Heart left ventricle (tissue), 16 donors: ENCODE results near the gene CFAP54. TPM values are rescaled to one million over a fixed set of nuclear protein-coding genes. Genes with fewer than 3 reads are reported as not detected.

Experiments used
- ATAC-seq, 4 donors: fragments of 200-7000 bp; cut with Tn5 transposase; one replicate each; pipeline ENCODE4 v1.9.1; 2020 to 2022; ENCODE audit warnings: moderate library complexity in 4 of 4, mild to moderate bottlenecking in 3 of 4, moderate number of reproducible peaks in 1 of 4
- DNase-seq, 5 donors: peaks; one replicate each; pipeline ENCODE4 v3.0.0-alpha.2; 2020
- H3K27ac ChIP-seq, 12 donors: fragments of 200-600 bp; sonication (generic) in 4 of 12; one replicate each; pipeline versions ENCODE4 v1.5.0 to v1.8.0; 2016 to 2022; ENCODE audit warnings: mild to moderate bottlenecking in 2 of 12
- H3K27me3 ChIP-seq, 9 donors: fragments of 200-600 bp; sonication (generic) in 2 of 9; one replicate each; pipeline versions ENCODE4 v1.5.1 to v1.8.0; 2016 to 2022; ENCODE audit warnings: mild to moderate bottlenecking in 3 of 9
- H3K36me3 ChIP-seq, 9 donors: fragments of 200-600 bp; sonication (generic) in 2 of 9; one replicate each; pipeline versions ENCODE4 v1.5.0 to v1.8.0; 2018 to 2022; ENCODE audit warnings: mild to moderate bottlenecking in 2 of 9
- H3K4me1 ChIP-seq, 12 donors: fragments of 200-600 bp; sonication (generic) in 4 of 12; one replicate each; pipeline versions ENCODE4 v1.5.0 to v1.8.0; 2016 to 2022; ENCODE audit warnings: mild to moderate bottlenecking in 3 of 12
- H3K4me3 ChIP-seq, 12 donors: fragments of 200-600 bp; sonication (generic) in 4 of 12; one replicate each; pipeline versions ENCODE4 v1.5.0 to v1.8.0; 2017 to 2022; ENCODE audit warnings: mild to moderate bottlenecking in 9 of 12, moderate library complexity in 4 of 12
- H3K9me3 ChIP-seq, 12 donors: fragments of 200-600 bp; sonication (generic) in 4 of 12; one replicate each; pipeline versions ENCODE4 v1.5.0 to v1.8.0; 2016 to 2022; ENCODE audit warnings: mild to moderate bottlenecking in 1 of 12
- CTCF ChIP-seq, 12 donors: fragments of 200-600 bp; sonication (generic) in 4 of 12; IDR thresholded peaks; one replicate each; pipeline versions ENCODE4 v1.5.0 to v1.8.0; 2018 to 2022; ENCODE audit warnings: antibody characterized with exemption in 12 of 12, mild to moderate bottlenecking in 5 of 12
- POLR2A ChIP-seq, 2 donors: fragments of 450-650 bp; IDR thresholded peaks; one replicate each; pipeline ENCODE4 v1.6.1; 2017; ENCODE audit warnings: antibody characterized with exemption in 2 of 2, mild to moderate bottlenecking in 2 of 2, moderate library complexity in 2 of 2
- WGBS, 4 donors: extraction: QIAGEN DNeasy Blood & Tissue Kit in 2 of 4; methylation state at CpG; one replicate each; pipeline versions ENCODE4 v1.1.5 to v1.1.7; 2013 to 2018; 5-methylcytosine and 5-hydroxymethylcytosine counted together
- intact Hi-C, 10 donors: fragments of 100-400 bp; cut with DNase I; formaldehyde crosslinking; loops; one replicate each; pipeline versions ENCODE4 v1.11.1 to v1.14.2; 2022
- polyA plus RNA-seq, 2 donors: library from polyadenylated mRNA; stranded (reverse); fragments of 200-250 nt; gene quantifications; one replicate each; pipeline ENCODE4 v1.2.3, GENCODE V29; 2013
- total RNA-seq, 9 donors: library from RNA; depleted of rRNA in 2 of 9; stranded (reverse); fragments of >200 nt in 2 of 9; fragmentation: NEBNext Ultra II Directional in 3 of 9; extraction: Animal tissue kit (Norgen Biotek cat#: 25700) in 3 of 9; gene quantifications; one replicate each; pipeline versions ENCODE4 v1.1.0 to v1.2.4, GENCODE V29; 2016 to 2023
- donor health status: ischemic (EF 13 %, LVEDD 7.1; RV severe dilation, severe dysfunction).
- donor health status: healthy with polysubstance abuse.
- donor health status: DM: no; HTN: yes; CAD: no.
- donor health status: DM: no; HTN: no; CAD: no.
- donor health status: ischemic (EF 25% LVEDD 6.9; RV normal size, moderate dysfunction).
- donor health status: ischemic (EF 25% LVEDD 5.7; RV mildly dilated, moderate dysfunction).
- donor health status: healthy.
- donor health status: DM: yes; HTN: yes; CAD: no.
- donor health status: ischemic (EF 35%, LVEDD 5.7; RV mildly dilated, moderate dysfunction).
- donor health status: nonischemic (EF 11% LVEDD 7.7; RV severe dilation, severe dysfunction).
- donor health status: DM: yes; HTN: yes; CAD: no.
- donor health status: PGD.
- donor health status: ischemic (EF 29% LVEDD 5.4; RV normal size, mild dysfunction).
- donor health status: nonischemic (EF 23%, LVEDD 6.1; RV moderate dilation, normal function).

Gene CFAP54
- total and polyA plus RNA-seq, 11 donors, result 0.07 to 0.79 (median 0.13) TPM; not detected in 1

GRCh38 chr12:96824074-96824837, 334.9 kb downstream of the CFAP54 start:
- Histone ChIP-seq H3K27ac (no peak overlapping the region), H3K9me3 (peaks cover 0 to 3% (median 0%) of the 10 kb centered on the region in 12 donors), H3K27me3 (no peaks in the 10 kb centered on the region), H3K4me3 (no peak overlapping the region), H3K36me3 (no peaks in the 10 kb centered on the region), H3K4me1 (no peaks in the 10 kb centered on the region)
- TF ChIP-seq POLR2A (IDR thresholded peaks at IDR 0.05), result no peak
- TF ChIP-seq CTCF (IDR thresholded peaks at IDR 0.05), result no peak
- intact Hi-C loops, result no loop called here
- 89 to 93% (median 91%) methylated on average over 7 of the region's 7 CpGs for WGBS, 4 donors
- no peak for ATAC-seq
- no peak for DNase-seq

GRCh38 chr12:96824838-96825236, 335.5 kb downstream of the CFAP54 start:
- H3K9me3 ChIP-seq, result peaks cover 0 to under 1% (median 0%) of the 10 kb centered on the region in 12 donors
- DNase-seq (no peak), ATAC-seq (no peak)
- H3K27ac ChIP-seq, result no peak overlapping the region
- no peaks in the 10 kb centered on the region for H3K4me1 ChIP-seq
- H3K27me3 ChIP-seq, result no peaks in the 10 kb centered on the region
- no peaks in the 10 kb centered on the region for H3K36me3 ChIP-seq
- intact Hi-C loops, result no loop called here
- WGBS, 4 donors, result 97 to 100% (median 98%) methylated on average over 2 of the region's 2 CpGs
- TF ChIP-seq CTCF (IDR thresholded peaks at IDR 0.05), result no peak
- no peak for TF ChIP-seq POLR2A (IDR thresholded peaks at IDR 0.05)
- no peak overlapping the region for H3K4me3 ChIP-seq

- ATAC-seq (no peak), DNase-seq (no peak)
- TF ChIP-seq POLR2A (IDR thresholded peaks at IDR 0.05) (no peak), CTCF (IDR thresholded peaks at IDR 0.05) (no peak)
- no peaks in the 10 kb centered on the region for H3K36me3 ChIP-seq
- H3K9me3 ChIP-seq, result no peaks in the 10 kb centered on the region
- no peaks in the 10 kb centered on the region for H3K4me1 ChIP-seq
- intact Hi-C loops, result no loop called here
- H3K27me3 ChIP-seq, result no peaks in the 10 kb centered on the region
- WGBS, 4 donors, result 88 to 93% (median 92%) methylated on average over 5 of the region's 5 CpGs
- H3K4me3 ChIP-seq, result no peak overlapping the region
- H3K27ac ChIP-seq, result no peak overlapping the region
Measured at GRCh38 chr12:96828169-96828789, 338.9 kb downstream of the CFAP54 start.

GRCh38 chr12:96829354-96829753, 340.0 kb downstream of the CFAP54 start:
- Histone ChIP-seq H3K9me3 (no peaks in the 10 kb centered on the region), H3K27ac (no peak overlapping the region), H3K4me3 (no peak overlapping the region), H3K4me1 (no peaks in the 10 kb centered on the region), H3K36me3 (no peaks in the 10 kb centered on the region), H3K27me3 (no peaks in the 10 kb centered on the region)
- intact Hi-C loops, result no loop called here
- WGBS, 4 donors, result 93 to 94% (median 94%) methylated on average over 3 of the region's 3 CpGs
- DNase-seq, result no peak
- ATAC-seq, result no peak
- TF ChIP-seq POLR2A (IDR thresholded peaks at IDR 0.05) (no peak), CTCF (IDR thresholded peaks at IDR 0.05) (no peak)
